Astrocyte of the cerebellum (primary cell): ENCODE measurements around the gene SAGE1.

Source experiments
- DNase-seq: peaks from one replicate; pipeline ENCODE4 v3.0.0-alpha.2; 2011; ENCODE audit warnings: low read depth
- H3K4me3 ChIP-seq: 2 replicates; pipeline ENCODE4 v1.5.1; 2011; ENCODE audit warnings: mild to moderate bottlenecking, low read depth, low read length, moderate library complexity
- CTCF ChIP-seq: IDR thresholded peaks from 2 replicates; pipeline ENCODE4 v1.5.1; 2012; ENCODE audit warnings: low read length, low read depth, moderate library complexity, mild to moderate bottlenecking; ENCODE audit errors: missing control alignments
- in situ Hi-C: cut with HindIII; loops from 2 replicates; pipeline ENCODE4 v1.10.0; 2017; ENCODE audit warnings: low sequenced_read_pairs

Gene SAGE1

GRCh38 chrX:135951291-135951690, 57.8 kb downstream of the SAGE1 start:
- TF ChIP-seq CTCF, result no peak
- no peak overlapping the region for H3K4me3 ChIP-seq
- no peak for DNase-seq
- in situ Hi-C loops, result no loop called here
